ENCODE data around the gene CHST10.

The CHST10 gene

DNA sequence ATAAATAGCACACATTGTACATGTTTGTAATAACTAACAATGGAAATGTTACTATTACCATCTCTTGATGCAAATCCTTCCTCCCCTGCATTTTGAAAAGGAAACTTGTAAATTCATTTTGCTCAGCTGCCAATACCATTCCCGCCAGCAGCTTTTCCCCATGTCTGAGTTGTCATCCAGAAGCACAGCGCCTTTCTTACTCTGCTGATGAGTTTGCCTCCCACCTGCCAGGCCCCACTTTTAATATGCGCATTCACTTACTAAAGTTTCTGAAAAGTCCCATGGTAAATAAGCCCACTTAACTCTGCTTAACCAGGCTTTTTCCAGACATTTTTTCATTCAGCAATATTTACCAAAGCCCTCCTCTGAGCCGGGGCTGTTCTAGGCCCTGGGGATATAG, 3.9 kb downstream of the CHST10 start:
- no peak for DNase-seq

DNA sequence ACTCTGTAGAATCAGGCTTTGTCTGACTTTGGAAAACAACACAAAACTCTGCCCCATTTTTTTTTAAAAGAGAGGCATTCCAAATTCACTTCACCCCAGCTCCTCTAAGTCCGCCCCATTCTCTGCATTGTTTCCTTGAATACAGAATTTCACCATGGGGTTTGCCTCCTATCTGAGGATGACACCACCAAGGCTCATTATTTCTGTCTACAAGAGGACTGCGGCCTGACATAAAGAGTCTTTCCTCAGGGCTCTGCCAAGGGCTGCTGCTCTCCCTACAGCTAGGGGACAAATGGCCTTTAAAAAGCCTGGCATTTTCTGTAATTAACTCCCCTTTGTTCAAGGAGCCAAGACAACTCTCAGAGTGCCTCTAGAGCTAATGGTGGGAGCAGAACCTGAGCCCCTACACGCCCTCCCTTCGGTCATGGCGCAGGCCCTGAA, 4.6 kb downstream of the CHST10 start:
- no peak for DNase-seq

DNA sequence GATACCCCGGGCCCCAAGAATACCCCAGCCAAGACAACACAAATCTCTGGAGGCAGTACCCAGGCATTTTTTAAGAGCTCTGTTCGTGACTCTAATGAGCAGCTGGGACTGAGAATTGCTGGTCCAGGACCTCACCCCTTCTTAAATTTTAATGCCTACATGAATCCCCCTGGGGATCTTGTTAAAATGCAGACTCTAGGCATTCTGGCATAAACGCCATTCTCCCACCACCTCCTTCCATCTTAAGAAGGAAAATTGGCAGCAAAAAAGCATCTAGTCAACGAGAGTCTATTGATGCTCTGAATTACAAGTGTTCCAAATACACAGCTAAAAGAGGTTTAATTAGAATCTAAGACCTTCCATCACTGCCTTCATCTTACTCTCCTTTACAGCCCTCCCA, 5.0 kb downstream of the CHST10 start:
- DNase-seq: no peak

DNA sequence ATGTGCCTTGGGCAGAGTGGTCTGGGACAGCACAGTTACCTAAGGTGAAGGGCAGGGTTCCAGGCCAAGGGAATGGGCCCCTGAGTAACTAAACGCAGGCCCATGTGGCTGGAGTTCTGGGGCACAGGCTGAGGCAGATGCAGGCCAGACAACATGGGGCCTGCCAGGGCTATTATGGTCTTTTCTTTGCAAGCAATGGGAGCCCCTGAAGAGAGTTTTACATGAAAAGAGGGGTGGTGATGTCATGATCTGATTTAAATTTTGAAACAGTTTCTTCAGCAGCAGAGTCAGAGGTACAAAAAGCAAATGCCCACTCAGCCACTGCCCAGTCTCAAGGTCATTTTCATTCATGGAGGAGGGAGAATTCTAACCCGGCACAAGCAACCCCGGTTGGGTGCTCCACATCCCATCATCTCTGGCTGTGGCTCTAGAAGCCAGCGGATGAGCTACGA, 5.6 kb downstream of the CHST10 start:
- no peak for DNase-seq

DNA sequence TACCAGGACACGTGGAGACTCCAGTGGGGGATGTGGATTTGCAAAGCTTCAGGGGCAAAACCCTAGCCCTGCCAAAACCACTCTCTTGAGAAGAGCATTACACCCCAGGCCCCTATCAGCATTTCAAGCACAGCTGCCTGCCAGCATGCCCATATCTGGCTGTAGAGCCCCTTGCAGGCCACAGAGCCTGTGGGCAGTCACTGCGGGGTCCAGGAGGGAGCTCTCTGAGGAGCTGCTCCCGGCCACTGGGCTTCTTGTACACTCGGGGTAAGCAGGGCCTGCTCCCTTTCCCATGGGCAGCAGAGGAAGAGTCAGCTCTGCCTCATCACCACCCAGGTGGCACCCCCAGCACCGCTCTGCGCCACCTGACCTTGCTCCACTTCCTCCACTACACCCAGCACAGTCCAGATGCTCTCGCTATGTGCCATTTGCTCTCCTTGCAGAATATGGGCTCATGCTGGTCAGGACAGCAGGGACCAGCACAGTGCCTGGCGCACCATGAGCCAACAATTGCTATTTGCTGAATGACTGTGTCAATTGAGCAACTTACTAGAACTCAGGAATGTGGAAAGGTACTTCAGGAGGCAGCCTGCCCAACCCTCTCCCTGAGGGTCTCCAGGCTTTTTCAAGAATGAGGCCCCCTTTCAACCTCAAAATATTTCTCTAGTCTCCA, 7.4 kb downstream of the CHST10 start:
- DNase-seq: no peak

DNA sequence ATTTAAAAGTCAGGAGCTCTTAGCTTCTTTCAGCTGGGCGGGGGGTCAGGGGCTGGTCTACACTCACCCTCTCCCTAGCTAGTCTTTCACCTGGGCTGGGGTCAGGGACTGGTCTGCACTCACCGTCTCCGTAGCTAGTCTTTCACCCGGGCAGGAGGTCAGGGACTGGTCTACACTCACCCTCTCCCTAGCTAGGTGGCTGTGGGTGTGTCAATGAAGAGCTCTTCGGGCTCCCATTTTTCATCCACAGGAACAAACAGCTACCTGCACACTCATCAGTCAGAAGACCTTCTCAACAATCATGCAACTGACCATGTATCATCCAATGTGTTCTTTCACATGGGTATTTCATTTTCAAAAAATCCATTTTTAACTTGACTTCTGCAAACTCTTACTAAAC, 8.0 kb downstream of the CHST10 start:
- no peak for DNase-seq

DNA sequence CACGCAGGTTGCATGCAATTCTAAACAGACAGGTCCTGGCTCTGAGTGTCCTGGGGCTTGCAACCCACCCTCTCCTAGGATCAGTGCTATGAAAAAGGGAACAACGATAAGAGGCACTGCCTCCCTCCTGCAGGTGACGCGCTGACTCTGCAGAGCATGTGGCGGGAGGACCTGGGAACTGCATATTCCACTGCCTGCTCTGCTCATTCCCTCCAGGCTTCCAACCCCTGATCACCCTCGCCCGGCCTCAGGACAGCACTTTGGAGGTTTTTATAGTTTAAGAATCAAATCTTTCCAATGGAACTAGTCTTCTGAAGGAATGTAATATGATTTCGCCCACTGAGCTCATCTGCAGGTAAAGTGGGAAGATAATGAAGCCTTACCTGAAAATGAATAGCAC, 8.5 kb downstream of the CHST10 start:
- DNase-seq: no peak

DNA sequence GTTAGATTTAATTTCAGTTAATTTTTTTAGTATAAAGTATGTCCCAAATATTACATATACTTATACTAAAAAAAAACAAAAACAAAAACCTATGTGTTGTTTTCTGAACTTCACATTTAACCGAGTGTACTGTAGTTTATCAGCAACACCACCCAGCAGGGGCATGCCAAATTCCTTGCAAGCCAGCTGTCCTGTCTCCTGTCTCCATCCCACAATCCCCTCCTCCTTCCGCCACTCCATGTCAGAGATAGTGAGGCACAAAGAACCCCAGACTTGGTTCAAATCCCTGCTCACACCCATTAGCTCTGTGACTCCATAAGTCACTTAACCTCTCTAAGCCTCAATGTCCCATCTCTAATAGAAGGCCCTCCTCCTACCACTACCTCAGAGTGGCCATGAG, 9.4 kb downstream of the CHST10 start:
- no peak for DNase-seq

DNA sequence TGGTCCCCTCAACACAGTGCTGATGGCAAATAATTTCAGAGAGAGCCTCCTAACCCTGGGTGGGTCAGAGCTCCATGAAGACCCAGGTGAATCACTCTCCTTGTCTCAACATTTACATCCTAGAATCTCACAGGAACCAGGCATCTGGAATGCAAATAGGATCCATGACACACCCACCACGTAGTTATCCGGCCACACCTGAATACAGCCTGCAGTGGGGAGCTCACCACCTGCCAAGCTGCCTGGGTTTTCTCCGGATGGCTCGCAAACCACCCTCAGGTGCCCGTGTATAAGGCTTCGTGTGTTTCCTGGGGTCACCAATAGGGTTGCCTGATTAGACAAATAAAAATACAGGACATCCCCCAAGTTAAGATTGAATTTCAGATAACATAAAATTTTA, 9.9 kb downstream of the CHST10 start:
- no peak for DNase-seq

DNA sequence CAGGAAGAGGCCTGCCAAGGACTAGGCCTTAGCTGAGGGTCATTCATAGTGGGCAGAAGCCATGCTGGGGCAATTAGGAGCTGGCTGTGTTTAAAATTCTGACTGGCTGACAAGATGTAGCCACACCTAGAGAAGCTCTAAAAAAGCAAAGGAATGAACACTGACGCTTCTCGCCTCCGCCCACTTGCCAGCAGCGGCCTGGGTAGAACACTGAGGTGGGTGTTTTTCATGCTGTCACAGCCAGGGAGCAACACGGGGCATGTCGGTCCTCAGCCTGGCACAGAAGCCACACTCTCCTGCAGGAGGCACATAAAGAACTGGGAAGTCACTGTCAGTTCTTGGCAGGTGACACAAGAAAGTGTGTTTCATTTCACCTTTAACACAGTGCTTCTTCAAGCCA, 10.4 kb downstream of the CHST10 start:
- no peak for DNase-seq

DNA sequence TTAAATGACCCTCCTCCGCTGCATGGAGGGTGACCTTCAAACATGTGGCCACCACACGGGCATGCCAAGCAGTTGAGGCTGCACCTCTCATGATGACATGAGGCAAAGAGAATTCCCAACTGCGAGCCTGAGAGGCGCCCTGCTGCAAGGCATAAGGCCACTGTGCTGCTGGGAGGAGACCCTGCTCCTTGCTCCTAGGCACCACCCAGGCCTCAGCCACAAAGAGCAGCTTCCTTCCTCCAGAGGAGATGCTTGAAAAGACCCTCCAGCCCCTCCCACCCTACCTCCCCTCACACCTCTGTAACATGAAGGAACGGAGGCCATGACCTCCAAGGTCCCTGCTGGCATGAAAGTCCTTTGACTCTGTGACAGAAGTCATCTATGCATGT, 11.4 kb downstream of the CHST10 start:
- DNase-seq: no peak

DNA sequence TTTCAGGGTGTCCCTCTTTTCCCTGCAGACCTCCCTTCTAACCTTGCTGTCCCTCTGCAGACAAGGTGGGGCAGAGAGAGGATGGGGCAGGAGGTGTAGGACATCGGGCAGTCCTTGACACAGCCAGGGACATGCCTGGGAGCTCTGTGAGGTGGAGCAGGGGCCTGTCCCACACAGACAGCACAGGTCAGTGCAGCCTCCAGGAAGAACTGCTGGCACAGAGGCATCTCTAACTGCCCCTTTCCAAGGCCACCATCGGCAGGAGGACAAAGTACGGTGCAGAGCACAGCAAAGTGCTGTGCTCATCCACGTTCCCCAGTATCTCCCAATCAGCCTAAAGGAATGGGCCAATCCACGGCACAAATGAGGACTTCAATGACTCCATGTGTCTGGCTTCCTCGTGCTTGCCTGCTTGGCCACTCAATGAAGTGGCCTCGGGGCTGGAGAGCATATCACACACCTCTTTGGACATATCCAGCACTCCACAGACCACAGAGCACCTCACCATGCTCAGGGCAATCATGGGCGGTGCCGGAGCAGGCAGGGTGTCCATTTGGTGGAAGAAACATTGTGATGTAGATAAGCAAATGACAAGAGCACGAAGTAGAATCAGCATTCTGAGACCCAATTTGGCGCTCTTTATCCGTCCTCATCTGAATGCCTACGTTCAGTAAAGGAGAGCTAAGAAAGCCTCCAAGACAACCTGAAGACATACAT, 11.9 kb downstream of the CHST10 start:
- DNase-seq: no peak

DNA sequence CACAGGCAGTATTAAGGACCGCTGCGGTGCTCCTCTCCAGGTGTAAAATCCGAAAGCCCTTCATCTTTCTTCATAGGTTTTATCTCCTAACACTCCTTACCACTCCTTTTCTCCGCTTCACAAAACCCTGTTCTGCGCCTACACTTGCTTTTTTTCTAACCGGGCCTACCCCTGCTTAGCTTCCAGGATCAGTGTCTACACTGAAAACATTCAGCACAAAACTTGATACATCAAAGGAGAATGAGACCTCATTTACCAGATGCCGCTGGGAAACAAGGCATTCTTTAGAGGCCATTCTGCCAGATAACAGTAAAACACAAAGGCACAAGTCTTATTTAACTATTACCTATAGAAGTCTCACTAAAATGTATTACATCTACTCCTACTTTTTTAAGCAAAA, 13.1 kb downstream of the CHST10 start:
- no peak for DNase-seq

DNA sequence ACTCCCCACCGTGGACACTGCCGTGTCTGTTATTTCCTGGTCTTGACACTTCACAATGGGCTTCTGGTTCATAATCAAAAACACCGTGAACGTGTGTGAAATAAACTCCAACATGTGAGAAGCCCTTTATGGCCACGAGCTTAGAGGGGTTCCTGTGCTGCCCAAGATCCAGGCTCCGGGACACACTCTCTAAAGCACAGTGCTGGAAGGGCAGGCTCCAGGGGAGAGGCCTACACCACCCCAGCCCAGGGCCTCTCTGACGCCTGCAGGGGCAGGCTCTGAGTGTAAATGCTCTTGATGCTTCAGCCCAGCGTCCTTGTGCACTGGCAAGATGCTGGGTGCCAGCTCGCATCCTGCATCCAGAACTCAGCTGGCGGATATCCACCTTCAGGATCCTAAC, 13.7 kb downstream of the CHST10 start:
- DNase-seq: no peak

DNA sequence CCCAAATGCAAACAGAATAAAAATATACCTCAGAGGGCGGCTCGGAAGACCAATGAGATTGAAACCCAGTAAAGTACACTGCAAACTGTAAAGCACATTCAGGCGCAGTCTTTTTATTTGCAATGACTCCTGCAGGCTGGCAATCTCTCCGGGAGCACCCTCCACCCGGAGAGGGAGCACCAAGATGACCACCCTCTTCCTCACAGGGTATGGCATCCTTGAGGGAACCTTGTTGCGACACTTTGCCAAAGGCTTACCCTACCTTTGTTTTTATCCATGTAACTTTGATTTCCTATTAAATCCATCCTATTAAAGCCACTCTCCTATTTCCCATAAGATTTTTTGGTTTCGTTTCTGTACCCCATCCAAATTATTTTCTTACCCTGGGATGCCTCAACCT, 16.2 kb downstream of the CHST10 start:
- no peak for DNase-seq

DNA sequence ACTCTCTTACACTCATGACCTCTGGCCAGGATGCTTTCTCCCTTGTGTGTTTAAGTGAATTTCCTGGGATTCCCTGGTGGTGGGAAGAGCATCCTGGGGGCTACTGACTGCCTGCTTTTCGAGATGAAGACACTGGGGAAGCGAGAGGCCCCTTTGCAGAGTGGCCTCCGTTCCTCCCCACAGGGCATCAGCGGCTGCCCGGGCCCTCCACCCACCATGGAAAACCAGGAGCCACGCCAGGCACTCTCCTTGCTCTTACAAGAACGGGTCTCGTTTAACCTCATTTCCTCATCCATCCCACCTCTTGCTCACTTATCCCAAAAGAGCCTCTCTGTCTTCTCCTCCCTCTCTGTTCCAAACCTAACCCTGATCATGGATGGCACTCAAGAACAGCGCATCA, 17.8 kb downstream of the CHST10 start:
- no peak for DNase-seq

DNA sequence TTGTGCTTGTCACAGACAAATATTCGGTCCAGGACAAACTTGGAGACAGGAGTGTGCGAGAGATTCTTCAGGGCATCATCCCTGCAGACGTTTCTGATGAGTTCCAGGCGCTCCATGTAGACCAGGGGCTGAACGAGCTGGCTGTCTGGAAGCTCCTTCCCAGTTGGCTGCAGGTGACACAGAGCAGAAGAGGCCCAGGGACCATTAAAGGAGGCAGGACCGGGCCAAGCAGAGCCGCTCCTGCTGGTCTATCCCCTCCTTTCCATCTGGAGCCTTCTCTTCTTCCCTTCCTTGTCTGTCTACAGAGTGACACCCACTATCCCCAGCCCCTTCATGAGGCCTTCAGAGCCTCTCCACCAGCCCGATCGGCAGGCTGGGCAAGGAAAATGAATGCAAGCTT, 19.5 kb downstream of the CHST10 start:
- no peak for DNase-seq

DNA sequence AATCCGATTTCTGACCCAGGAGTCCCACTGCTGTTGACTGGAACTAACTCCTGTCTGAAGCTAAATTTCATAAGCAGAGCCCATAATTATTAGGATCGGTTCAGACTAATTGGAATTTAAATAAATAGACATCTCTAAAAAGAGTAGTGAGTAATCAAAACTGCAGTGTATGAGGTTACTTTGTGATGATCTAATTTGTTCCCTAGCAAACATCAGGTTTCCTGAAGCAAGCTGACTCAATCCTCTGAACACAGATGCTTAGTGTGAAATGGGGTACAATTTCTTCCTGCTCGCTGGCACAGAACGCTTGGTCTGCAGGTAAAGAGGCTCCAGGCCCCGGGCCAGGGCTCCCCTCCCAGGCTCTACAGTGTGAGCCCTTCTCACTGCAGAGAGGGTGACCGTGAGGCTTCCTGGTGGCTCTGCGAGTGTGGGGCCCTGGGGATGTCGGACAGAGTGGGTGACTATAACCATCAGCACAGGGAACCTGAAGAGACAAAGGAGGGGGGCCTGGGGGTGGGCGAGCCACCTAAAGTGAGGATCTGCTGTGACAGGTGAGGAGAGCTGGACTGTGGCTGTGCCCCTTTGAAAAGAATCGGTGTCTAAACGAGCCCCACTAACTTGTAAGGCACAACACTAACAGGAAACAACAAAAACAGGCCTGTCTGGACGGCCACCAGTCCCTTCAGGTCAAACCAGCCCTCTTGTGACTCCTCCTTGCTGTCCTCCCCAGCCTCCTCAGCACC, 20.2 kb downstream of the CHST10 start:
- DNase-seq: no peak

DNA sequence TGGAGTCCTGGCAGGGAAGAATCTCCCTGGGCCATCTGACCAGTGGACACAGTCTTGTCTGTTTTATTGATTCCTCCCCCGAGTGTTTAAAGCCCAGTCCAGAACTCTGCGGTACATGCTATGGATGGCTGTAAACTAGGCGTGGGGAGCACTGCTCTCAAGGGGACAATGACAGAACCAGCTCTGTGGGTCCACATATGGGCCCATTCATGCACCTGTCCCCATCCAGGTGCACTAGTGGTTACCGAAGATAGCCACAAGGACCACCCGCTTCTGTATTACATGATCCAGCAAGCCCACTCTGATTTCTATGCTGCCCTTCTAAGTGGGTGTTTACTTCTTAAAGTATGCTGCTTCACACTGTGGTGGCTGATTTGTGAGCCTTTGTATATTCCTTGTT, 21.0 kb downstream of the CHST10 start:
- DNase-seq: no peak

DNA sequence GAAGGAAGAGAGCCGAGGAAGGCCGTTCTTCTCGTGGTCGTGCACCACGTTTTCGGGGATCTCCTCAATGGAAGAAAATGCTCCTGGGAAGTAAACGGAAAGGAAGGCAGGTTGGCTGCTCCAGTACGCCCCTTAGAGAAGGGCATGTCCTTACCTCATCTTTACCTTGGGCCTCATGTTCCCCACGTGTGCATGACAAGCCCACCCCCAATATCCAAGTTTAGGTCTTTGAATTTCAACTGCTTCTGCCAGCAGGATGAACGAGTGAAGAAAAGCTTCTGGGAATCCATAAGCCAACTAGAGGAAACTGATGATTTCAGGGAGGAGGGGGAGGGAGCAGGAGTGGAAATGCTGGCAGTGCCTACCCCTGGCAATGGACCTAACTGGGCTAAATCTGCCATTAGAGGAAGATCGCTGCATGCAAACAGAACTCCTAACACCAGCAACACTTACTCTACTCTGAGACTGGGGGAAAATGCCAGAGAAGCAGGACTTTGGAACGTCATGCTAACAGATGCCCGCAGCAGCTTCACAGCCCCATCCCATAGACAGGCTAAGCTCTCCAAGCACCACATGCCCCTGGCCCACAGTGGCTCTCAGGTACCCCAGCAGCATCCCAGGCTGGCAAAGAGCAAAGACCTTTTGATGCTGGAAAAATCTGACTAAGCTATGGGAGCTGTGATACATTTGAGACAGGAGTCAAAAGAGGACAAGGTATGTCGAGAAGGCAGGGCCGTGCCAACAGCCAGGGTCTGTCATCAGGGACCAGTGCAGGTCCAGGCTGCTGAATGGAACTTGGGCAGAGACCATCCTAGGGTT, 21.7 kb downstream of the CHST10 start:
- no peak for DNase-seq

DNA sequence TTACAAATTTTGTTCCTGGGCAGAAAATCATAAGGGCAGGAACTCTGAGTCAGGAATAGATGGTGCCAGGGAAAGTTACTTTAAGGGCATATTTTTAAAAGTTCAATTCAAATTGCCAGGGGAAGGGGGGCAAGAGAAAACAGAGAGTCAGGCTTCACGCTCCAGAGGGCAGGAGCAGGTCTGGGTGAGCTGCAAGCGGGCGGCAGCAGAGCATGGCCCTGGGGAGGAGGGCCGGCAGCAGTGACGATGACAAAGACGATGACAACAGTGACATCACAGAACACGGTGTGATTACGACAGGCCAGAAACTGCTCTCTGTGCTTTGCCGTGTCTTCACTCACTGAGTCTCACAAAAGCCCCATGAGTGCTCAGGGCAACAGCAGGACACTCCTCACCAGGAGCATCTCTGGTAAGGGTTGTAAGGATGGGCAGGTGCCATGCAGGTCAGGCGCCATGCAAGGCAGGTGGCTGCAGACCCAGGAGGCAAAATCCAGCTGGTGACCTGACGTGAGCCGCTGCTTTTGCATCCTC, 23.3 kb downstream of the CHST10 start:
- DNase-seq: no peak

DNA sequence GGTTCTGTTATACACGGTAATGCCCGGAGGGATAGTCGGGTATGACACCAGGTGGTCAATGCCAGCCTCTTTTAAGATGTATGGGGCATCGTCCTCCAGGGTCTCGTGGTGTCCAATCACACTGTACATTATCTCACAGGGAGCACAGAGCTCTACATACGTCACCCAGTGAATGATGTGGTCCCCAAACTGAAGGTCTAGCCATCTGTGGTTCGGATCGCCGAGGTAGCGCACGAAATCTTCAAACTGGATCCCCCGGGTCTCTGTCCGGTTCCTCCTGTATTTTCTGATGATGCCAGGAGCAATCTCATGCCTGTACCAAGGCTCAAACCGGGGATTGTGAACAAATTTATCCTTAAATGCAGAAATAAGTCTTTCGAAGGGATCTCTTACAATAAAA, 24.1 kb downstream of the CHST10 start:
- DNase-seq: no peak

DNA sequence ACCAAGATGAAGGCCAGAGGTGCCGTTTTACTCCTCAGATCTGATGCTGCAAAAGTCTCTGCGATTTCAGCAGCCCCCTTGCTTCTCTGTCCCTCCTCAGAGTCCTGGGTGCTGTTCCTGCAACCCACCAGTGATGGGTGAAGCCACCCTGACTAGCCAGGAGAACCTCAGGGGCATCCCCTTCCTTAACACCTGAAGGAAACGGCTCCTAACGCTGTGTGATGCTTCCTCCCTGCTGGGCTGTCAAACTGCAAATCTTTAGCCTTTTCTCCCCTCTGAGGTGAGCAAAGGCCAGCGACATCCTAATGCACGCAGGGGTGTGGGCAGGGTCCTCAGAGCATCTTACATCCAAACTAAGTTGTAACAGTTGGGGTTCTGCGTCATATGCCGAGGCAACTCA, 24.8 kb downstream of the CHST10 start:
- no peak for DNase-seq
